Adrenal gland (tissue), 12 donors: ENCODE data around the gene FNBP1. TPM values are rescaled to one million over a fixed set of nuclear protein-coding genes. Genes with fewer than 3 reads are reported as not detected.

Experiments used
- DNase-seq, 7 donors: peaks; one replicate each; pipeline ENCODE4 v3.0.0-alpha.2; 2019 to 2020
- H3K27ac ChIP-seq, 5 donors: fragments of 200-600 bp; sonication (generic) in 4 of 5; 1 replicate in 3 of 5; 2 replicates in 2 of 5; pipeline versions ENCODE4 v1.5.1 to v1.8.0; 2016 to 2020; ENCODE audit warnings: mild to moderate bottlenecking in 1 of 5
- H3K27me3 ChIP-seq: fragments of 200-600 bp; 2 replicates; pipeline ENCODE4 v1.8.0; 2021
- H3K36me3 ChIP-seq, 2 donors: fragments of 200-600 bp; replicated peaks in 1 of 2; 1 replicate in 1 of 2; 2 replicates in 1 of 2; pipeline versions ENCODE4 v1.5.1 to v1.8.0; 2018 to 2022
- H3K4me1 ChIP-seq, 2 donors: fragments of 200-600 bp; replicated peaks in 1 of 2; 1 replicate in 1 of 2; 2 replicates in 1 of 2; pipeline versions ENCODE4 v1.5.1 to v1.8.0; 2018 to 2021
- H3K4me3 ChIP-seq, 4 donors: fragments of 200-600 bp; sonication (generic) in 3 of 4; one replicate each; pipeline ENCODE4 v1.5.1; 2016 to 2018
- H3K9me3 ChIP-seq, 3 donors: fragments of 200-600 bp; sonication (generic) in 1 of 3; replicated peaks in 1 of 3; 1 replicate in 2 of 3; 2 replicates in 1 of 3; pipeline versions ENCODE4 v1.5.1 to v1.8.0; 2016 to 2021
- POLR2A ChIP-seq, 2 donors: fragments of 450-650 bp; IDR thresholded peaks; one replicate each; pipeline ENCODE4 v1.6.1; 2017; ENCODE audit warnings: antibody characterized with exemption in 2 of 2, mild to moderate bottlenecking in 2 of 2, moderate library complexity in 1 of 2
- WGBS, 4 donors: extraction: QIAGEN DNeasy Blood & Tissue Kit in 2 of 4; methylation state at CpG; one replicate each; pipeline versions ENCODE4 v1.1.5 to v1.1.7; 2013 to 2017; 5-methylcytosine and 5-hydroxymethylcytosine counted together
- intact Hi-C, 2 donors: fragments of 100-400 bp; cut with DNase I; formaldehyde crosslinking; loops; one replicate each; pipeline versions ENCODE4 v1.14.1 to v1.15.0; 2022 to 2023
- polyA plus RNA-seq, 3 donors: library from polyadenylated mRNA; stranded (reverse); fragments of 200-250 nt in 2 of 3; fragments of 350-450 nt in 1 of 3; fragmentation: Illumina TruSeq in 1 of 3; extraction: RNeasy Lipid Tissue Mini Kit (QIAGEN cat#74804) in 1 of 3; gene quantifications; one replicate each; pipeline ENCODE4 v1.2.3, GENCODE V29; 2013 to 2014
- total RNA-seq, 9 donors: library from RNA; depleted of rRNA in 4 of 9; stranded (reverse); fragments of >200 nt in 4 of 9; fragments of 120-200 nt in 1 of 9; fragmentation: NEBNext Ultra II Directional in 1 of 9; extraction: Animal tissue kit (Norgen Biotek cat#: 25700) in 1 of 9; gene quantifications; one replicate each; pipeline versions ENCODE4 v1.1.0 to v1.2.4, GENCODE V29; 2013 to 2023
- TF ChIP-seq, protein P1 (sequence below), 6 experiments: fragments of 450-650 bp in 4 of 6; fragments of 200-600 bp in 2 of 6; sonication (generic) in 1 of 6; IDR thresholded peaks; 1 replicate in 5 of 6; 2 replicates in 1 of 6; pipeline versions ENCODE4 v1.5.1 to v1.8.0; 2016 to 2021; ENCODE audit warnings: antibody characterized with exemption in 6 of 6, mild to moderate bottlenecking in 2 of 6, moderate library complexity in 1 of 6
- donor health status: healthy with polysubstance abuse.
- donor health status: Bipolar disorder and iron deficiency.
- donor health status: DM: yes; HTN: yes; CAD: no.
- donor health status: DM: no; HTN: no; CAD: no.
- donor health status: DM: no; HTN: no; CAD: no.
- donor health status: DM: yes; HTN: yes; CAD: no.

FNBP1 gene
- total and polyA plus RNA-seq, 12 donors = 15.3 to 40.4 (median 24.0) TPM

DNA sequence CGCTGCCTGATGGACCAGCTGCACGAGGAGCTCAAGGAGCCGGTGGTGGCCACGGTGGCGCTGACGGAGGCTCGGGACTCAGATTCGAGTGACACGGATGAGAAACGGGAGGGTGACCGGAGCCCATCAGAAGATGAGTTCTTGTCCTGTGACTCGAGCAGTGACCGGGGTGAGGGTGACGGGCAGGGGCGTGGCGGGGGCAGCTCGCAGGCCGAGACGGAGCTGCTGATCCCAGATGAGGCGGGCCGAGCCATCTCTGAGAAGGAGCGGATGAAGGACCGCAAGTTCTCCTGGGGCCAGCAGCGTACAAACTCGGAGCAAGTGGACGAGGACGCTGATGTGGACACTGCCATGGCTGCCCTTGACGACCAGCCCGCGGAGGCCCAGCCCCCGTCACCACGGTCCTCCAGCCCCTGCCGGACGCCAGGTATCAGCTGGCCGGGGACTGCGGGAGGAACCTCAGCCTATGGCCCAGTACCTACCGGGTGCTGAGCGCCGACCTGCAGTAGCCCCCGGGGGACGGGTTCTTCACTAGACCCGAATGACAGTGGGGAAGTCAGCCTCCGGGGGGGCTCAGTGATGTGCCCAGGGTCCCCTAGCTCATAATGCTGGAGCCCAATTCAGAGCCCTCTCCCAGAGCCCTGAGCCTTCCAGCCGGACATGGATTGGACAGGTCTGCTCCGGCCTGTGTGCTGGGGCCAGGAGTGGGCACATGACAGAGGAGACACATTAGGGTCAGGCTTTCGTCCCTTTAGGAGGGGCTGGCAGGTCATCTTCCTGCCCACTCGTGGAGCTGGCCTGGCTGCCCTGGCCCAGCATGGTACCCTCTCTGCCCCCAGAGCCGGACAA is 174.7 kb downstream of the FNBP1 start:
- 88 to 97% (median 90%) methylated on average over 22 to 48 of the region's 48 CpGs for WGBS, 4 donors

DNA sequence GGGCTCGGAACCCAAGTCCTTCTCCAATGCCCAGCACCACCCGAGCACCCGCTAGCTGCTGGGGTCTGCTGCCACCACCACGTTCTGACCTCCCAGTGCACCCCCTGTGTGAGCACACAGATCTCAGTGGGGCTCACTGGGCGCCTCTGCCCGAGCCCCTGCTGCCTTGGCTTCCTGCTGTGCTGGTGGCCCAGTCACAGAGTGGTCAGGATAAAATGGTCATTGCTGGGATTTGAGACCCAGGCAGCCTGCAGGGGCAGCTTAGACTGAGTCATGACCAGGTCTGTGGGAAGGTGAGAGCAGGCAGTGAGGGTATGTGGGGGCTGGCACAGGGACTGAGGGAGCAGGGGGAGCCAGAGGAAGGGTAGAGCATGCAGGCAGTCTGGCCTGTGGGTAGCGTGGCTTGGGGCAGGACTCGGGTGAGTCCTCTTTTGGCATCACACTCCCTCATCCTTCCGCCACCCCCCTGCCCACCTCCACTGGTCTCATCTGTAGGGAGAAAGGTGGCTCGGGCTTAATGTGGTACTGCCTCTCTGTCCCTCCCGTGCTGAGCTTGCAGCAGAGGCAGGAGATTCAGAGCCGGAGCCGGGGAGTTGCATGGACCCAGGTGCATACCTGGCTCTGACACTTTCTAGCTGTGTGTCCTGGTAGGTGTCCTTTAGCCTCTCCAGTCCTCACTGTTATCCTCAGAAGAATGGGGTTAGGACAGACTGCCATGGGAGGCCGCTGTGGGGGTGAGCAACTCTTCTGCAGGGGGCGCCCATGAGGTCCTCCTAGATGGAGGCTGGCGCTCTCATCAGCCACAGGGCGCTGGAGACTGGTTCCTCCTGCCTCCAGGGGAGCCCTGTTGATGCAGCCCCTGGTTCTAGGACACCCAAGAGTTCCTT is 175.6 kb downstream of the FNBP1 start:
- Histone ChIP-seq H3K9me3 (no peaks in the 10 kb centered on the region), H3K4me3 (no peak overlapping the region), H3K27me3 (no peaks in the 10 kb centered on the region), H3K36me3 (peaks cover 0 to 28% of the 10 kb centered on the region in 2 donors), H3K27ac (no peak overlapping the region), H3K4me1 (no peaks in the 10 kb centered on the region)
- no peak for DNase-seq
- intact Hi-C loops = no loop called here
- 73 to 81% (median 78%) methylated on average over 10 to 17 of the region's 17 CpGs for WGBS, 4 donors
- no peak for TF ChIP-seq POLR2A (IDR thresholded peaks at IDR 0.05)
- TF ChIP-seq, protein P1, sequence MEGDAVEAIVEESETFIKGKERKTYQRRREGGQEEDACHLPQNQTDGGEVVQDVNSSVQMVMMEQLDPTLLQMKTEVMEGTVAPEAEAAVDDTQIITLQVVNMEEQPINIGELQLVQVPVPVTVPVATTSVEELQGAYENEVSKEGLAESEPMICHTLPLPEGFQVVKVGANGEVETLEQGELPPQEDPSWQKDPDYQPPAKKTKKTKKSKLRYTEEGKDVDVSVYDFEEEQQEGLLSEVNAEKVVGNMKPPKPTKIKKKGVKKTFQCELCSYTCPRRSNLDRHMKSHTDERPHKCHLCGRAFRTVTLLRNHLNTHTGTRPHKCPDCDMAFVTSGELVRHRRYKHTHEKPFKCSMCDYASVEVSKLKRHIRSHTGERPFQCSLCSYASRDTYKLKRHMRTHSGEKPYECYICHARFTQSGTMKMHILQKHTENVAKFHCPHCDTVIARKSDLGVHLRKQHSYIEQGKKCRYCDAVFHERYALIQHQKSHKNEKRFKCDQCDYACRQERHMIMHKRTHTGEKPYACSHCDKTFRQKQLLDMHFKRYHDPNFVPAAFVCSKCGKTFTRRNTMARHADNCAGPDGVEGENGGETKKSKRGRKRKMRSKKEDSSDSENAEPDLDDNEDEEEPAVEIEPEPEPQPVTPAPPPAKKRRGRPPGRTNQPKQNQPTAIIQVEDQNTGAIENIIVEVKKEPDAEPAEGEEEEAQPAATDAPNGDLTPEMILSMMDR (IDR thresholded peaks at IDR 0.05) = no peak

More for the DNA sequence above, 174.7 kb downstream of the FNBP1 start:
- Histone ChIP-seq H3K4me1 (no peaks in the 10 kb centered on the region), H3K36me3 (peaks cover 0 to 27% of the 10 kb centered on the region in 2 donors), H3K9me3 (no peaks in the 10 kb centered on the region), H3K4me3 (no peak overlapping the region), H3K27me3 (no peaks in the 10 kb centered on the region), H3K27ac (no peak overlapping the region)
- TF ChIP-seq, protein P1 (IDR thresholded peaks at IDR 0.05) = no peak
- no peak for TF ChIP-seq POLR2A (IDR thresholded peaks at IDR 0.05)
- intact Hi-C loops = no loop called here
- no peak for DNase-seq

DNA sequence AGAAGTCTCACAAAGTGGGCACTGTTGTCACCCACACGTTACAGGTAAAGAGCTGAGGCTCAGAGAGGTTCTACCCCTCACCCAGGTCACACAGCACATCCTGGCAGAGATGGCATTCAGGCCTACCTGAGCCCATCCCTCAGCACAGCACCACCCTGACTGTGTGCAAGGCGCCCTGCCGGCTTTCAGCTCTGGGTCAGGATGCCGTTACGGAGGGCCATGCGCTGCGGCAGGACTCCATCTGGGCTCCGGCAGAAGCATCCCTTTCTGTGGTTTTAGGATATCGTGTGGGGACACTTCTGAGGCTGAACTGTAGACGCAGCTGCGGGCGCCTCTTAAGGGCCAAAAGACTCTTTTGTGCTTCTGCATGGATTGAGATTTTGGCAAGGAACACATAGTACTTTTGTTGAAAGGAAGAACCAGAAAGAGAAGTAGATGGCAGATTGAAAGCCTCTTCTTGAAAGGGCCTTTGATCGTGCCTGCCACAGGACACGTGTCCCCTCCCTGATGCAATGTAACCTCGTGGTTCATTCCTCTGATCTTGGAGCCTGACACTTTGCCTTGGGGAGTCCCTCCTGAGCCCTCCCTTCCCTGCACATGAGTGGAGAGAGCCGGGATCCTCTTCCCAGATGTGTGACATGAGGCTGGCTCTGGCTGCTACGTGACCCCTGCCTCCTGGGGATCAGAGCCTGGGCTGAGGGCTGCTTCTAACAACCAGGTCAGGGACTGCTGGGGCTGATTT is 176.4 kb downstream of the FNBP1 start:
- no peak overlapping the region for H3K27ac ChIP-seq
- intact Hi-C loops = no loop called here

More for the DNA sequence above, 176.4 kb downstream of the FNBP1 start:
- Histone ChIP-seq H3K4me1 (no peaks in the 10 kb centered on the region), H3K9me3 (no peaks in the 10 kb centered on the region), H3K4me3 (no peak overlapping the region), H3K27me3 (no peaks in the 10 kb centered on the region), H3K36me3 (peaks cover 0 to 34% of the 10 kb centered on the region in 2 donors)
- WGBS, 4 donors = 80 to 84% (median 81%) methylated on average over 10 to 17 of the region's 17 CpGs
- DNase-seq = no peak
- TF ChIP-seq POLR2A (IDR thresholded peaks at IDR 0.05) = no peak
- TF ChIP-seq, protein P1 (IDR thresholded peaks at IDR 0.05) = no peak
